NT2/D1 (cell line): Measurements from ENCODE around the gene BAD.

Experiments
- DNase-seq: peaks from one replicate; pipeline ENCODE4 v3.0.0-alpha.2; 2011; ENCODE audit warnings: low read depth, low spot score
- H3K27me3 ChIP-seq: 2 replicates; pipeline ENCODE4 v1.6.0; 2011; ENCODE audit warnings: mild to moderate bottlenecking; ENCODE audit not compliant: insufficient read length, insufficient read depth
- H3K36me3 ChIP-seq: 2 replicates; pipeline ENCODE4 v1.6.1; 2011; ENCODE audit warnings: mild to moderate bottlenecking, low read length, mixed read lengths; ENCODE audit not compliant: insufficient read depth, insufficient read length
- H3K4me1 ChIP-seq: 2 replicates; pipeline ENCODE4 v1.5.1; 2011; ENCODE audit not compliant: insufficient read depth, insufficient read length
- H3K4me3 ChIP-seq: 2 replicates; pipeline ENCODE4 v1.5.1; 2011; ENCODE audit warnings: low read depth; ENCODE audit not compliant: insufficient read length
- H3K9ac ChIP-seq: 2 replicates; pipeline ENCODE4 v1.6.0; 2011; ENCODE audit warnings: low read depth; ENCODE audit not compliant: insufficient read length
- H3K9me3 ChIP-seq: 2 replicates; pipeline ENCODE4 v1.5.1; 2011; ENCODE audit warnings: mild to moderate bottlenecking, low read length; ENCODE audit not compliant: insufficient read depth
- SUZ12 ChIP-seq: IDR thresholded peaks from 2 replicates; pipeline ENCODE4 v1.6.1; 2011; ENCODE audit not compliant: insufficient read length, insufficient read depth; ENCODE audit errors: extremely low read depth
- YY1 ChIP-seq: IDR thresholded peaks from 2 replicates; pipeline ENCODE4 v1.6.1; 2011; ENCODE audit not compliant: insufficient read length, insufficient read depth
- ZNF274 ChIP-seq: IDR thresholded peaks from 2 replicates; pipeline ENCODE4 v1.6.1; 2011; ENCODE audit warnings: mild to moderate bottlenecking, low read depth, low read length

Gene BAD

DNA sequence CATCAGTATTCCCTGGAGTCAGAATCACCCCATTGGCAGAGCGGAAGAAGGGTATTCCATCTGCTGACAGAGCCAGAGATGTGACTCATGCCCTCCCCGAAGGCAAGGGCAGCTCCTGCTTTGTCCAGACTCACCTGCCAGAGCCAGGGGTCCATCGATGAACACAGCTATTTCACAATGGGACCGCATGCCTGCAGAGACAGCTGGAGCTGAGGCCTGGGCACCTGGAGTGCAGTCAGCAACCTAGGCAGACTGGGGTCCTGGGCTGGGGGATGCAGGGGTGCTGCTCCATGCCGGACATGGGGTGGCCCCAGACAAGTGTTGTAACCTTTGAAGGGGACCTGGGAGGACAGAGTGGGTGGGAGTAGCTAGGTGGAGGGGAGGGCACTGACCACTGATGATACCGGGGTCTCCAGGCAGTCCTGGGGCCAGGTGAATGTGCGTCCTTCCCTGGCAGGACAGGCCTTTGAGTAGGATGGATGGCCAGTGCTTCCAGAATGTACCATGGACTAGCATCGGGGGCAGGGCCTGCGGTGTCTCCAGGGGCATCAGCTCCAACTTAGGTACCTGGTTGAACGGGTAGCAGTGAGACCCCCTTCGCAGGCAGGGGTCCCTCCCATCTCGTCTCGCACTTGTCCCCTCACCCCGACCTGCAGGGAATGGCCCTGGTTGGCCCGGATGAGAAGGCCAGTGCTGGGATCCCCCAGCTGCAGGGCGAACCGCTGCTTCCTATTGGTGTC lies 60.1 kb downstream of the BAD start:
- H3K4me3 ChIP-seq: no peak overlapping the region
- TF ChIP-seq ZNF274 (no peak), SUZ12 (no peak), YY1 (no peak)
- DNase-seq: no peak
- H3K4me1 ChIP-seq: peaks cover 29% of the 10 kb centered on the region
- peak overlapping the region; percentile 28 for H3K9ac ChIP-seq
- H3K27me3 ChIP-seq: no peaks in the 10 kb centered on the region
- peaks cover 49% of the 10 kb centered on the region for H3K36me3 ChIP-seq
- H3K9me3 ChIP-seq: no peaks in the 10 kb centered on the region

DNA sequence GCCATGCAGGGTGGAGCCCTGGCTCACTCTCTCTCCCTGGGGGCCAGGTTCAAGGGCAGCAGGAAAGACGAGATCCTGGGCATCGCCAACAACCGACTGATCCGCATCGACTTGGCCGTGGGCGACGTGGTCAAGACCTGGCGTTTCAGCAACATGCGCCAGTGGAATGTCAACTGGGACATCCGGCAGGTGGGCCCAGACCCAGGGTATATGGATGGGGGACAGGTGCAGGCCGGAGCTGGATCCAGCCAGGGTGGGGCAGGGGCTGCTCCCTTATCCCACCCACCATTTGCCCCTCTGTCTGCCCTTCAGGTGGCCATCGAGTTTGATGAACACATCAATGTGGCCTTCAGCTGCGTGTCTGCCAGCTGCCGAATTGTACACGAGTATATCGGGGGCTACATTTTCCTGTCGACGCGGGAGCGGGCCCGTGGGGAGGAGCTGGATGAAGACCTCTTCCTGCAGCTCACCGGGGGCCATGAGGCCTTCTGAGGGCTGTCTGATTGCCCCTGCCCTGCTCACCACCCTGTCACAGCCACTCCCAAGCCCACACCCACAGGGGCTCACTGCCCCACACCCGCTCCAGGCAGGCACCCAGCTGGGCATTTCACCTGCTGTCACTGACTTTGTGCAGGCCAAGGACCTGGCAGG lies 61.3 kb downstream of the BAD start:
- TF ChIP-seq SUZ12 (no peak), ZNF274 (no peak), YY1 (no peak)
- no peak for DNase-seq
- no peak overlapping the region for H3K9ac ChIP-seq
- no peaks in the 10 kb centered on the region for H3K9me3 ChIP-seq
- H3K4me3 ChIP-seq: no peak overlapping the region
- H3K27me3 ChIP-seq: no peaks in the 10 kb centered on the region
- H3K36me3 ChIP-seq: peaks cover 54% of the 10 kb centered on the region
- peaks cover 26% of the 10 kb centered on the region for H3K4me1 ChIP-seq

- Histone ChIP-seq H3K27me3 (no peaks in the 10 kb centered on the region), H3K4me3 (no peak overlapping the region), H3K4me1 (peaks cover 26% of the 10 kb centered on the region), H3K9me3 (no peaks in the 10 kb centered on the region), H3K36me3 (peaks cover 54% of the 10 kb centered on the region), H3K9ac (no peak overlapping the region)
- TF ChIP-seq ZNF274 (no peak), YY1 (no peak), SUZ12 (no peak)
- DNase-seq: no peak
These were observed 61.8 kb downstream of the BAD start for GRCh38 chr11:64222651-64223000.

DNA sequence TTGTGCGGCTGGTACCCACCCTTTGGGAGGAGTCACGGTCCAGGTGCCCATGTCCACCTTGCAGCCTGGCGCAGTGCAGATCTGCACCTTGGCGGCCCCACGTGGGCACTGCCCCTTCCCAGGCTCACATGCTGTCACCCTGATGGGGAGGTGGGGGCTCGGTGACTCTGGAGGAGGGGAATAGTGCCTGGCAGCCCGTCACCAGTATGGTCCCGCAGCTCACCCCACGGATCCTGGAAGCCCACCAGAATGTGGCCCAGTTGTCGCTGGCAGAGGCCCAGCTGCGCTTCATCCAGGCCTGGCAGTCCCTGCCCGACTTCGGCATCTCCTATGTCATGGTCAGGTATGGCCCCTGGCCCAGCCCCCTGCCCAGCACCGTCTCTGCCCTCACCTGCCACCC lies 63.7 kb downstream of the BAD start:
- H3K36me3 ChIP-seq: peaks cover 54% of the 10 kb centered on the region
- no peaks in the 10 kb centered on the region for H3K27me3 ChIP-seq
- DNase-seq: no peak
- H3K4me3 ChIP-seq: no peak overlapping the region
- no peaks in the 10 kb centered on the region for H3K9me3 ChIP-seq
- H3K9ac ChIP-seq: peak overlapping the region; percentile 4
- peaks cover 15% of the 10 kb centered on the region for H3K4me1 ChIP-seq
- TF ChIP-seq YY1: no peak
- TF ChIP-seq SUZ12: no peak
- TF ChIP-seq ZNF274: no peak

DNA sequence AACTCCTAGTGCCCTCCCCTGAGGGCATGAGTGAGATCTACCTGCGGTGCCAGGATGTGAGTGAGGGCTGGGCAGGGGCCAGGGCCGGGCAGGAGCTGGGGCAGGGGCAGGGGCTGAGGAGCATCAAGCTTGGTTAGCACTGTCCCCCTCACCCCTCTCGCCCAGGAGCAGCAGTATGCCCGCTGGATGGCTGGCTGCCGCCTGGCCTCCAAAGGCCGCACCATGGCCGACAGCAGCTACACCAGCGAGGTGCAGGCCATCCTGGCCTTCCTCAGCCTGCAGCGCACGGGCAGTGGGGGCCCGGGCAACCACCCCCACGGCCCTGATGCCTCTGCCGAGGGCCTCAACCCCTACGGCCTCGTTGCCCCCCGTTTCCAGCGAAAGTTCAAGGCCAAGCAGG lies 64.2 kb downstream of the BAD start:
- no peak overlapping the region for H3K9ac ChIP-seq

More for the DNA sequence above, 64.2 kb downstream of the BAD start:
- H3K4me1 ChIP-seq: peaks cover 10% of the 10 kb centered on the region
- H3K27me3 ChIP-seq: no peaks in the 10 kb centered on the region
- TF ChIP-seq SUZ12 (no peak), YY1 (no peak), ZNF274 (no peak)
- H3K36me3 ChIP-seq: peaks cover 56% of the 10 kb centered on the region
- H3K4me3 ChIP-seq: no peak overlapping the region
- no peak for DNase-seq
- H3K9me3 ChIP-seq: no peaks in the 10 kb centered on the region
